IMR-90 (cell line): ENCODE results near the gene UQCRC1. TPM values are rescaled to one million over a fixed set of nuclear protein-coding genes. Genes with fewer than 3 reads are reported as not detected.

Experiments
- ATAC-seq: fragments of 200-7000 bp; cut with Tn5 transposase; 2 replicates; pipeline ENCODE4 v1.9.1; 2020; ENCODE audit warnings: low read depth, mild to moderate bottlenecking, moderate library complexity
- BruUV-seq: library from RNA; stranded (reverse); fragments of 400-500 nt; replicated peaks from 2 replicates; lab custom pipeline; 2021; lab: Mats Ljungman, UMichigan
- CTCF ChIA-PET: fragments of 300-600 bp; formaldehyde crosslinking; extraction: SDS; loops from one replicate; lab custom pipeline; 2021; ENCODE audit warnings: antibody characterized with exemption; lab: Yijun Ruan, JAX
- POLR2A ChIA-PET: fragments of 300-600 bp; sonication (Branson Sonifier 250); formaldehyde crosslinking; loops from one replicate; lab custom pipeline; 2022; ENCODE audit warnings: antibody characterized with exemption; ENCODE audit not compliant: unreplicated experiment; lab: Charles Lee
- DNase-seq: peaks from one replicate; pipeline ENCODE4 v3.0.0; 2013
- H2AFZ ChIP-seq: replicated peaks from 2 replicates; pipeline ENCODE3; 2013; ENCODE audit warnings: low read length, mild to moderate bottlenecking; ENCODE audit not compliant: poor library complexity
- H2AK5ac ChIP-seq: 2 replicates; pipeline ENCODE4 v1.6.1; 2013; ENCODE audit warnings: low read depth, low read length, inconsistent platforms
- H2AK9ac ChIP-seq: replicated peaks from 2 replicates; pipeline ENCODE3; 2013; ENCODE audit warnings: mild to moderate bottlenecking, low read depth, low read length, moderate library complexity; ENCODE audit not compliant: poor library complexity
- H2BK120ac ChIP-seq: 2 replicates; pipeline ENCODE4 v1.6.1; 2013; ENCODE audit warnings: low read depth, low read length, inconsistent platforms
- H2BK15ac ChIP-seq: 3 replicates; pipeline ENCODE4 v1.6.1; 2013; ENCODE audit warnings: low read depth, low read length, inconsistent platforms
- H2BK20ac ChIP-seq: 2 replicates; pipeline ENCODE4 v1.6.1; 2013; ENCODE audit warnings: low read depth, mild to moderate bottlenecking, inconsistent platforms, low read length, moderate library complexity
- H2BK5ac ChIP-seq: 2 replicates; pipeline ENCODE4 v1.6.1; 2013; ENCODE audit warnings: mild to moderate bottlenecking, low read depth, low read length, inconsistent platforms; ENCODE audit not compliant: poor library complexity, severe bottlenecking
- H3K14ac ChIP-seq: replicated peaks from 2 replicates; pipeline ENCODE4 v1.6.1; 2013; ENCODE audit warnings: low read depth, low read length, inconsistent platforms
- H3K18ac ChIP-seq: 2 replicates; pipeline ENCODE4 v1.6.1; 2013; ENCODE audit warnings: low read depth, low read length, control low read depth
- H3K23ac ChIP-seq: 2 replicates; pipeline ENCODE4 v1.6.1; 2013; ENCODE audit warnings: low read depth, low read length, inconsistent platforms
- H3K27ac ChIP-seq: 2 replicates; pipeline ENCODE4 v1.5.1; 2013; ENCODE audit warnings: mild to moderate bottlenecking, control low read depth, low read length; ENCODE audit not compliant: insufficient read depth
- H3K27me3 ChIP-seq: 2 replicates; pipeline ENCODE4 v1.6.1; 2013; ENCODE audit warnings: low read length; ENCODE audit not compliant: control insufficient read depth, insufficient read depth
- H3K36me3 ChIP-seq: 2 replicates; pipeline ENCODE4 v1.6.1; 2013; ENCODE audit warnings: low read length, mixed read lengths; ENCODE audit not compliant: control insufficient read depth, insufficient read depth
- H3K4ac ChIP-seq: 2 replicates; pipeline ENCODE4 v1.6.1; 2013; ENCODE audit warnings: low read depth, low read length, inconsistent platforms
- H3K4me1 ChIP-seq: 2 replicates; pipeline ENCODE4 v1.6.1; 2013; ENCODE audit warnings: low read length, mixed read lengths; ENCODE audit not compliant: control insufficient read depth, insufficient read depth
- H3K4me2 ChIP-seq: 2 replicates; pipeline ENCODE4 v1.6.1; 2013; ENCODE audit warnings: low read depth, mild to moderate bottlenecking, control low read depth, low read length, moderate library complexity
- H3K4me3 ChIP-seq: 2 replicates; pipeline ENCODE4 v1.5.1; 2013; ENCODE audit warnings: low read depth, mild to moderate bottlenecking, control low read depth, low read length, moderate library complexity; ENCODE audit not compliant: insufficient read depth
- H3K56ac ChIP-seq: 2 replicates; pipeline ENCODE4 v1.6.1; 2013; ENCODE audit warnings: low read length, inconsistent platforms; ENCODE audit not compliant: insufficient read depth; ENCODE audit errors: extremely low read depth
- H3K79me1 ChIP-seq, 2 experiments: 2 replicates each; pipeline ENCODE4 v1.6.1; 2013; ENCODE audit warnings: low read length in 2 of 2, inconsistent platforms in 1 of 2, low read depth in 1 of 2
- H3K9ac ChIP-seq: 2 replicates; pipeline ENCODE4 v1.6.1; 2013; ENCODE audit warnings: low read depth, low read length, control low read depth
- H3K9me1 ChIP-seq: 2 replicates; pipeline ENCODE4 v1.6.1; 2013; ENCODE audit warnings: low read length, inconsistent platforms; ENCODE audit not compliant: insufficient read depth
- H3K9me3 ChIP-seq: 2 replicates; pipeline ENCODE4 v1.6.1; 2013; ENCODE audit warnings: low read length; ENCODE audit not compliant: control insufficient read depth, insufficient read depth
- H4K20me1 ChIP-seq: 2 replicates; pipeline ENCODE4 v1.6.1; 2013; ENCODE audit warnings: low read length, inconsistent platforms; ENCODE audit not compliant: insufficient read depth
- H4K5ac ChIP-seq: 2 replicates; pipeline ENCODE4 v1.6.1; 2013; ENCODE audit warnings: mild to moderate bottlenecking, low read depth, low read length, control low read depth
- H4K8ac ChIP-seq, 2 experiments: 2 replicates each; pipeline ENCODE4 v1.6.1; 2013; ENCODE audit warnings: low read depth in 2 of 2, low read length in 2 of 2, control low read depth in 1 of 2, inconsistent platforms in 1 of 2
- H4K91ac ChIP-seq: 2 replicates; pipeline ENCODE4 v1.6.1; 2013; ENCODE audit warnings: low read depth, low read length, inconsistent platforms; ENCODE audit not compliant: insufficient read depth
- BHLHE40 ChIP-seq: fragments of 150-350 bp; IDR thresholded peaks from 2 replicates; pipeline ENCODE4 v1.6.1; 2016; ENCODE audit warnings: mild to moderate bottlenecking, low read depth, low read length
- CEBPB ChIP-seq: IDR thresholded peaks from 2 replicates; pipeline ENCODE4 v1.6.1; 2012; ENCODE audit warnings: low read depth, low read length, improper control_type of control experiment
- FOS ChIP-seq: fragments of 150-350 bp; IDR thresholded peaks from 2 replicates; pipeline ENCODE4 v1.6.1; 2016; ENCODE audit warnings: low read depth, low read length
- MAFK ChIP-seq: IDR thresholded peaks from 2 replicates; pipeline ENCODE4 v1.6.1; 2012; ENCODE audit warnings: low read depth, low read length, improper control_type of control experiment
- MAZ ChIP-seq: IDR thresholded peaks from 2 replicates; pipeline ENCODE4 v1.6.1; 2012; ENCODE audit warnings: low read depth, mild to moderate bottlenecking, low read length, improper control_type of control experiment, moderate library complexity, borderline replicate concordance
- MXI1 ChIP-seq: IDR thresholded peaks from 2 replicates; pipeline ENCODE4 v1.6.1; 2012; ENCODE audit warnings: low read depth, mild to moderate bottlenecking, low read length, moderate library complexity, borderline replicate concordance
- NFE2L2 ChIP-seq: fragments of 150-350 bp; IDR thresholded peaks from 2 replicates; pipeline ENCODE4 v1.6.1; 2016; ENCODE audit warnings: low read depth, mild to moderate bottlenecking, low read length
- RAD21 ChIP-seq: IDR thresholded peaks from 2 replicates; pipeline ENCODE4 v1.6.1; 2012; ENCODE audit warnings: low read length, improper control_type of control experiment
- WGBS, 2 experiments: methylation state at CpG; one replicate each; pipeline versions ENCODE4 v1.1.5 to v1.1.7; 2013; ENCODE audit warnings: missing lambda C conversion rate in 2 of 2; ENCODE audit not compliant: insufficient read length in 1 of 2; ENCODE audit errors: extremely low coverage in 2 of 2; 5-methylcytosine and 5-hydroxymethylcytosine counted together
- dilution Hi-C: fragments of 300-500 bp; cut with HindIII; formaldehyde crosslinking; loops from one replicate; pipeline ENCODE4 v1.14.3; 2018; ENCODE audit warnings: low sequenced_read_pairs; ENCODE audit not compliant: unreplicated experiment
- in situ Hi-C: fragments of 300-500 bp; cut with MboI; formaldehyde crosslinking; loops from 3 replicates; pipeline ENCODE4 v1.14.3; 2019; ENCODE audit warnings: low sequenced_read_pairs, inconsistent platforms, mixed read lengths
- intact Hi-C: fragments of 100-400 bp; cut with micrococcal nuclease; formaldehyde crosslinking; loops from 2 replicates; pipeline ENCODE4 v1.10.0; 2022
- polyA plus RNA-seq, 3 experiments: library from polyadenylated mRNA; depleted of rRNA; stranded (reverse); fragments of >200 nt; gene quantifications; 2 replicates each; pipeline ENCODE4 v1.2.3, GENCODE V29; 2012; ENCODE audit warnings: low replicate concordance in 1 of 3
- total RNA-seq: library from RNA; depleted of rRNA; stranded (reverse); fragments of >200 nt; gene quantifications from 2 replicates; pipeline ENCODE4 v1.2.3, GENCODE V29; 2012

UQCRC1 gene
- total and polyA plus RNA-seq, 2 of the 4 experiments (the other 2 are of a cell fraction) = 474 to 1,365 TPM

DNA sequence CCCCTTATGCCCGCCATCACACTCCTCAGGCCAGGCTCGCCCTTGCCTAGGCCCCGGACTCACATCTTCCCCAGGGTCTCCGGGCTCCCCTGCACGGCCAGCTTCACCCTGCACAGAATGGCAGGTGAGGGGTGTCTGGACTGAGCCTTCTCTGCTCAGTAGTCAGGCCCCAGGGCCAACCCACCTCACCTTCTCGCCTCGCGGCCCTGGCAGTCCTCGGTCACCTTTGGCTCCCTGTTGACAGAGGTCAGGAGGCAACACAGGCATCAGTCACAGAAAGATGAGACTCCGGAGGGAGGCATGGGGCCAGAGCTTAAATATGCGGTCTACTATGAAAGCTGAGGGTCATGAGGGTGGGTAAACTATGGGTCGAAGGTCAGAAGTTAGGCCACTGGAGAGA lies 37.5 kb downstream of the UQCRC1 start:
- no peak overlapping the region for H4K5ac ChIP-seq
- no peak overlapping the region for H3K23ac ChIP-seq
- no peak overlapping the region for H2BK120ac ChIP-seq
- H3K9me1 ChIP-seq = peaks cover 10% of the 10 kb centered on the region; the same call in 1 of the 2 replicates
- peak overlapping the region; percentile 50 for H2AK9ac ChIP-seq
- no peak overlapping the region for H2AK5ac ChIP-seq
- H3K14ac ChIP-seq = no peak overlapping the region
- no TSS peak for BruUV-seq
- no peak overlapping the region for H2AFZ ChIP-seq
- WGBS, 2 experiments = 100% methylated on average over 1 of the region's 12 CpGs; no CpG with 5 or more reads in 1 of the 2 experiments
- no peak overlapping the region for H3K27ac ChIP-seq
- DNase-seq (no peak), ATAC-seq (no peak)
- H2BK20ac ChIP-seq = no peak overlapping the region
- in situ Hi-C loops (no loop called here), dilution Hi-C loops (no loop called here), intact Hi-C loops (no loop called here)
- no peaks in the 10 kb centered on the region for H3K4me1 ChIP-seq
- no peak for TF ChIP-seq BHLHE40
- no peak for TF ChIP-seq MXI1
- TF ChIP-seq MAFK = no peak
- no peak for TF ChIP-seq NFE2L2
- no peak for TF ChIP-seq MAZ
- no peak for TF ChIP-seq RAD21
- no peak for TF ChIP-seq FOS
- TF ChIP-seq CEBPB = no peak
- no peak overlapping the region for H4K8ac ChIP-seq
- peaks cover 75% of the 10 kb centered on the region for H3K36me3 ChIP-seq
- no peaks in the 10 kb centered on the region for H3K9me3 ChIP-seq
- POLR2A ChIA-PET = no interaction called here
- H3K4me2 ChIP-seq = no peak overlapping the region
- H4K91ac ChIP-seq = no peak overlapping the region
- peaks cover 4 to 12% of the 10 kb centered on the region in 2 experiments; a peak in 2 of 4 replicates for H3K79me1 ChIP-seq
- no peak overlapping the region for H3K4ac ChIP-seq
- H3K27me3 ChIP-seq = no peaks in the 10 kb centered on the region
- no peak overlapping the region for H3K18ac ChIP-seq
- H4K20me1 ChIP-seq = peaks cover 6% of the 10 kb centered on the region; the same call in 1 of the 2 replicates
- no peak overlapping the region for H3K9ac ChIP-seq
- H3K4me3 ChIP-seq = no peak overlapping the region
- no peak overlapping the region for H3K56ac ChIP-seq
- CTCF ChIA-PET = no interaction called here
- no peak overlapping the region; the same call in 2 of the 3 replicates for H2BK15ac ChIP-seq
- H2BK5ac ChIP-seq = no peak overlapping the region
